WTC11 (cell line): Measurements from ENCODE around the gene ADARB2. TPM values are rescaled to one million over a fixed set of nuclear protein-coding genes. Genes with fewer than 3 reads are reported as not detected.

Source experiments
- ATAC-seq: fragments of 200-7000 bp; cut with Tn5 transposase; 2 replicates; pipeline ENCODE4 v1.10.0; 2021; ENCODE audit warnings: mild to moderate bottlenecking, moderate library complexity
- CTCF ChIA-PET: fragments of 300-600 bp; sonication (Branson Sonifier 250); formaldehyde crosslinking; loops from one replicate; lab custom pipeline; 2021; ENCODE audit warnings: antibody characterized with exemption; lab: Charles Lee
- POLR2A ChIA-PET: fragments of 350-600 bp; sonication (Branson Sonifier 250); formaldehyde crosslinking; loops from one replicate; lab custom pipeline; 2021; ENCODE audit warnings: antibody characterized with exemption; lab: Charles Lee
- DNase-seq: peaks from one replicate; pipeline ENCODE4 v3.0.0; 2021; ENCODE audit warnings: low spot score
- H3K27ac Mint-ChIP-seq: 2 replicates; pipeline ENCODE4 v1.8.0; 2021; ENCODE audit warnings: mixed read lengths
- H3K27me3 Mint-ChIP-seq: 2 replicates; pipeline ENCODE4 v1.8.0; 2021; ENCODE audit warnings: low read depth, mild to moderate bottlenecking, moderate library complexity, mixed read lengths
- H3K36me3 Mint-ChIP-seq: 2 replicates; pipeline ENCODE4 v1.8.0; 2021; ENCODE audit warnings: mixed read lengths
- H3K4me1 Mint-ChIP-seq: 2 replicates; pipeline ENCODE4 v1.8.0; 2022; ENCODE audit warnings: mixed read lengths
- H3K4me3 Mint-ChIP-seq: 2 replicates; pipeline ENCODE4 v1.8.0; 2021; ENCODE audit warnings: mild to moderate bottlenecking, moderate library complexity, mixed read lengths
- H3K9me3 Mint-ChIP-seq: 2 replicates; pipeline ENCODE4 v1.8.0; 2021; ENCODE audit warnings: mixed read lengths
- ATF2 ChIP-seq: sonication (generic); formaldehyde crosslinking; IDR thresholded peaks from 2 replicates; pipeline ENCODE4 v1.8.1; 2022; ENCODE audit warnings: low read depth, missing genetic modification reagents, borderline replicate concordance
- ATF3 ChIP-seq: sonication (generic); formaldehyde crosslinking; conservative IDR thresholded peaks from 2 replicates; pipeline ENCODE4 v1.8.1; 2022; ENCODE audit warnings: mild to moderate bottlenecking, missing genetic modification reagents
- ATF6 ChIP-seq: sonication (generic); formaldehyde crosslinking; IDR thresholded peaks from 2 replicates; pipeline ENCODE4 v1.8.1; 2023; ENCODE audit warnings: mild to moderate bottlenecking, missing genetic modification reagents
- CTCF ChIP-seq: fragments of 200-600 bp; IDR thresholded peaks from 2 replicates; pipeline ENCODE4 v1.8.0; 2022; ENCODE audit warnings: antibody characterized with exemption
- EMX1 ChIP-seq: fragments of 250-450 bp; sonication (Bioruptor Pico); IDR thresholded peaks from 2 replicates; pipeline ENCODE4 v1.8.0; 2021; ENCODE audit warnings: mild to moderate bottlenecking
- ERG ChIP-seq: fragments of 250-450 bp; sonication (Bioruptor Pico); IDR thresholded peaks from 2 replicates; pipeline ENCODE4 v1.8.0; 2021; ENCODE audit warnings: mild to moderate bottlenecking
- ESRRA ChIP-seq: sonication (generic); formaldehyde crosslinking; IDR thresholded peaks from 2 replicates; pipeline ENCODE4 v1.8.1; 2022; ENCODE audit warnings: mild to moderate bottlenecking, missing genetic modification reagents, borderline replicate concordance
- FOXK1 ChIP-seq: sonication (generic); formaldehyde crosslinking; IDR thresholded peaks from 2 replicates; pipeline ENCODE4 v1.8.0; 2022; ENCODE audit warnings: mild to moderate bottlenecking, moderate library complexity, missing genetic modification reagents
- FOXP4 ChIP-seq: sonication (generic); formaldehyde crosslinking; IDR thresholded peaks from 2 replicates; pipeline ENCODE4 v1.8.0; 2022; ENCODE audit warnings: mild to moderate bottlenecking, missing genetic modification reagents
- GRHL2 ChIP-seq: fragments of 250-450 bp; sonication (Bioruptor Pico); IDR thresholded peaks from 2 replicates; pipeline ENCODE4 v1.8.0; 2022; ENCODE audit warnings: mild to moderate bottlenecking, moderate library complexity; ENCODE audit not compliant: insufficient replicate concordance, severe bottlenecking
- IRF1 ChIP-seq: sonication (generic); formaldehyde crosslinking; IDR thresholded peaks from 2 replicates; pipeline ENCODE4 v1.8.0; 2023; ENCODE audit warnings: missing genetic modification reagents
- IRF2 ChIP-seq: sonication (generic); formaldehyde crosslinking; IDR thresholded peaks from 2 replicates; pipeline ENCODE4 v1.8.0; 2022; ENCODE audit warnings: low read depth, missing genetic modification reagents, borderline replicate concordance
- JAZF1 ChIP-seq: fragments of 250-450 bp; sonication (Bioruptor Pico); IDR thresholded peaks from 2 replicates; pipeline ENCODE4 v1.9.0; 2021; ENCODE audit warnings: moderate library complexity, mild to moderate bottlenecking, inconsistent platforms
- MXD4 ChIP-seq: fragments of 250-450 bp; sonication (Bioruptor Pico); IDR thresholded peaks from 2 replicates; pipeline ENCODE4 v1.8.0; 2021; ENCODE audit warnings: mild to moderate bottlenecking, moderate library complexity, borderline replicate concordance
- NR1H2 ChIP-seq: sonication (generic); formaldehyde crosslinking; IDR thresholded peaks from 2 replicates; pipeline ENCODE4 v1.9.0; 2021; ENCODE audit warnings: mild to moderate bottlenecking, moderate library complexity, missing genetic modification reagents
- NR2C2 ChIP-seq: sonication (generic); formaldehyde crosslinking; IDR thresholded peaks from 2 replicates; pipeline ENCODE4 v1.8.0; 2022; ENCODE audit warnings: mild to moderate bottlenecking, missing genetic modification reagents
- RELA ChIP-seq: sonication (generic); formaldehyde crosslinking; IDR thresholded peaks from 2 replicates; pipeline ENCODE4 v1.8.1; 2022; ENCODE audit warnings: missing genetic modification reagents, mild to moderate bottlenecking, borderline replicate concordance
- TEAD1 ChIP-seq: sonication (generic); formaldehyde crosslinking; IDR thresholded peaks from 2 replicates; pipeline ENCODE4 v1.8.0; 2022; ENCODE audit warnings: mild to moderate bottlenecking, missing genetic modification reagents
- USF2 ChIP-seq: sonication (generic); formaldehyde crosslinking; IDR thresholded peaks from 2 replicates; pipeline ENCODE4 v1.8.1; 2023; ENCODE audit warnings: mild to moderate bottlenecking, missing genetic modification reagents, moderate library complexity
- ZNF138 ChIP-seq: sonication (generic); formaldehyde crosslinking; conservative IDR thresholded peaks from 2 replicates; pipeline ENCODE4 v1.8.1; 2022; ENCODE audit warnings: mild to moderate bottlenecking, moderate library complexity, missing genetic modification reagents
- ZNF219 ChIP-seq: sonication (generic); formaldehyde crosslinking; IDR thresholded peaks from 2 replicates; pipeline ENCODE4 v1.8.0; 2023; ENCODE audit warnings: missing genetic modification reagents, mild to moderate bottlenecking, borderline replicate concordance
- ZNF671 ChIP-seq: fragments of 250-450 bp; sonication (Bioruptor Pico); IDR thresholded peaks from 2 replicates; pipeline ENCODE4 v1.8.0; 2021; ENCODE audit warnings: mild to moderate bottlenecking
- total RNA-seq: library from RNA; stranded (reverse); gene quantifications from 3 replicates; pipeline ENCODE4 v1.2.3, GENCODE V29; 2021

ADARB2 gene
- total RNA-seq, 1 experiment from 2014 or later: 3.7 TPM

GRCh38 chr10:1668399-1668798, 68.9 kb downstream of the ADARB2 start (continued):
- TF ChIP-seq ATF2 (CRISPR knock-in tag) (no peak), CTCF (no peak), ESRRA (CRISPR knock-in tag) (no peak), IRF1 (CRISPR knock-in tag) (no peak), GRHL2 (no peak)

GRCh38 chr10:1667392-1667791, 69.9 kb downstream of the ADARB2 start:
- H3K9me3 Mint-ChIP-seq: no peaks in the 10 kb centered on the region
- no peak for ATAC-seq
- CTCF ChIA-PET: no interaction called here
- no peak for DNase-seq
- H3K4me3 Mint-ChIP-seq: no peak overlapping the region
- peaks cover 11% of the 10 kb centered on the region for H3K4me1 Mint-ChIP-seq
- H3K27me3 Mint-ChIP-seq: no peaks in the 10 kb centered on the region; the same call in 1 of the 2 replicates
- TF ChIP-seq NR2C2 (CRISPR knock-in tag): no peak
- TF ChIP-seq TEAD1 (CRISPR knock-in tag): no peak
- no peak for TF ChIP-seq IRF2
- no peak for TF ChIP-seq JAZF1 (CRISPR knock-in tag)
- no peak for TF ChIP-seq EMX1 (CRISPR knock-in tag)
- no peak for TF ChIP-seq USF2 (CRISPR knock-in tag)
- no peak for TF ChIP-seq ATF3 (CRISPR knock-in tag)
- TF ChIP-seq NR1H2 (CRISPR knock-in tag): no peak
- POLR2A ChIA-PET: no interaction called here
- no peaks in the 10 kb centered on the region for H3K36me3 Mint-ChIP-seq
- no peak overlapping the region for H3K27ac Mint-ChIP-seq

GRCh38 chr10:1666147-1666546, 71.2 kb downstream of the ADARB2 start:
- H3K27ac Mint-ChIP-seq: no peak overlapping the region
- H3K4me3 Mint-ChIP-seq: no peak overlapping the region
- H3K27me3 Mint-ChIP-seq: no peaks in the 10 kb centered on the region
- peaks cover 11% of the 10 kb centered on the region for H3K4me1 Mint-ChIP-seq
- H3K9me3 Mint-ChIP-seq: peaks cover 5% of the 10 kb centered on the region
- ATAC-seq: no peak
- ChIA-PET CTCF (interaction anchor here (0.7 to 1.0 kb wide), 2 partner anchors 49 to 297 kb away, joined by 3 read pairs; no protein-coding TSS in a partner anchor), POLR2A (no interaction called here)
- DNase-seq: no peak
- H3K36me3 Mint-ChIP-seq: peaks cover 4% of the 10 kb centered on the region
- TF ChIP-seq ZNF671 (CRISPR knock-in tag): no peak
- TF ChIP-seq RELA (CRISPR knock-in tag): no peak
- TF ChIP-seq ATF6 (CRISPR knock-in tag): no peak
- TF ChIP-seq FOXK1: no peak
- TF ChIP-seq MXD4 (CRISPR knock-in tag): no peak
- TF ChIP-seq ZNF138 (CRISPR knock-in tag): no peak
- TF ChIP-seq ZNF219: no peak
- no peak for TF ChIP-seq ERG
- no peak for TF ChIP-seq FOXP4
- TF ChIP-seq ATF2 (CRISPR knock-in tag): no peak
